Stimulated activated naive CD8-positive, alpha-beta T cell treated with anti-CD3 and anti-CD28 coated beads, Interleukin-15, Interleukin-2, amounts not matched to agents 100 ng/mL and 50 ng/mL, for 24 hours (primary cell): ENCODE data around the gene DPP9.

ENCODE experiments used
- H3K27ac Mint-ChIP-seq: one replicate; pipeline ENCODE4 v1.8.0; 2021; ENCODE audit warnings: mild to moderate bottlenecking, mixed read lengths
- H3K27me3 Mint-ChIP-seq: one replicate; pipeline ENCODE4 v1.8.0; 2021; ENCODE audit warnings: mixed read lengths
- H3K36me3 Mint-ChIP-seq: one replicate; pipeline ENCODE4 v1.8.0; 2021; ENCODE audit warnings: low read depth, mixed read lengths
- H3K4me1 Mint-ChIP-seq: one replicate; pipeline ENCODE4 v1.8.0; 2021; ENCODE audit warnings: low read depth, mixed read lengths
- H3K4me3 Mint-ChIP-seq: one replicate; pipeline ENCODE4 v1.8.0; 2021; ENCODE audit warnings: mild to moderate bottlenecking, mixed read lengths
- H3K9me3 Mint-ChIP-seq: one replicate; pipeline ENCODE4 v1.8.0; 2021; ENCODE audit warnings: mixed read lengths

DPP9 gene

DNA sequence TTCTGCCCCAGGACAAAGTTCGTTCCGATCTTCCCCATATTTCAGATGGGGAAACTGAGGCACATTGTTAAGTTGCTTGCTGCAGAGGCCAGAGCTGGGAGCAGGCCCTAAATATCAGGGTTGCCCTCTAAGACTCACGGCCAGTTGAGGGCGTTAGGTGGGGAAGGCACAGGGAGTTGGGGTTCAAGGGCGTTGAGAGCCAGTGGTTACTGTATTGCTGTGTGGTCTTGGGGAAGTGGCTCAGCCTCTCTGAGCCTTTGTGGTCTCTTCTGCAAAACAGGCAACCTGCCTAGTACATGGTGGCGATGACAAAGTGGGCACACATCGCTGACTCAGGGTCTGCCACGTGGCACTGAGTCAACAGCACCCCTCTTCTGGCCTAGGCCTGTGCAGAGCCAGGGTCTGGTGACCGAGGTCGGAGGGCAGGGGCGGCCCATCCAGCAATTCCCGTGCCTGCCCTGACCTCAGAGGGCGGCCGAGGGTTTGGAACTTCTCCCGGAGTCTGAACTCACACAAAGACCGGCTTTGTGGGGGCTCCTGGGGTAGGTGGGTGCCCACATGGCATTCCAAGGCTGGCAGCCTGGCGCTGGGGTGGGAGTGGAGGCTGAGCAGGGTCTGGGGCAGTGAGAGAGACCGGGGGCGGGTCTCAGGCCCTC lies 74.1 kb downstream of the DPP9 start:
- H3K27ac Mint-ChIP-seq, result no peak overlapping the region

DNA sequence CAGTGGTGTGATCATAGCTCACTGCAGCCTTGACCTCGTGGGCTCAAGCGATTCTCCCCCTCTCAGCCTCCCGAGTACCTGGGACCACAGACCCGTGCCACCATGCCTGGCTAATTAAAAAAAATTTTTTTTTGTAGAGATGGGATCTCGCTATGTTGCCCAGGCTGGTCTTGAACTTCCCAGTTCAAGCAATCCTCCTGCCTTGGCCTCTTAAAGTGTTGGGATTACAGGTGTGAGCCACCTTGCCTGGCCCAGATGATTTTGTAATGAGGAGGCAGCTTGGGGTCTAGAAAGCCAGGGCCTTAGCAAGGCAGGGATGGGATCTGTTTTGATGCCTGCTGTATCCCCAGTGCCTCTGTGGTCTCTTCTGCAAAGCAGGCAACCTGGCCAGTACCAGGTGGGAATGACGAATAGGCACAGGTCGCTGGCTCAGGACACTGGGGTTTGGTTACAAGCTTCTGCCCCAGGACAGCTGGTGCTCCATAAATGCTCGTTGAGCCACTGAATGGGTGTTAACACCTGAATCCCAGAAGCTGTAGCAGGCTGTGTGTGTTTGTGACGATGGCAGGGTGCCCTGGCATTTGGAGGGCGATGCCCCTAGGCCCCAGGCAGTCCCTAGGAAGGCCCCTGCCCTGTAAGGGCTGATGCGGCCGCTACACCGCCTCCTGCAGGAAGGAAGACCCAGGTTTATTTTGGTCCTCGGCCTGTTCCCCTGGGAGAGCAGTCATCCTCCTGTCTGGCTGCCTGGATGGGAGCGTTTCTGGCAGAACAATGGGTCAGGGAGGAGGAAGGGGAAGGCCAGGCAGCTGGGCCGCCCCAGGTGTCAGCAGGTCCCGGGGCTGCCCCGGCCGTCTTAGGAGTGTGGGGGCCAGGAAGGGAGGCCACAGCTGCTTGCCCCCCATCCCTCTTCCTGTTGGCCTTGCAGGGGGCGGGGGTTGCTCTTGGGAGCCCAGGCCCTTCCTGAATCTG lies 75.7 kb downstream of the DPP9 start:
- Mint-ChIP-seq H3K27ac (no peak overlapping the region), H3K4me1 (peaks cover 9% of the 10 kb centered on the region), H3K27me3 (no peaks in the 10 kb centered on the region), H3K36me3 (peaks cover 4% of the 10 kb centered on the region), H3K9me3 (no peaks in the 10 kb centered on the region), H3K4me3 (no peak overlapping the region)

More for the DNA sequence above, 74.1 kb downstream of the DPP9 start:
- Mint-ChIP-seq H3K9me3 (no peaks in the 10 kb centered on the region), H3K4me3 (no peak overlapping the region), H3K36me3 (peaks cover 6% of the 10 kb centered on the region), H3K27me3 (no peaks in the 10 kb centered on the region), H3K4me1 (peaks cover 9% of the 10 kb centered on the region)

DNA sequence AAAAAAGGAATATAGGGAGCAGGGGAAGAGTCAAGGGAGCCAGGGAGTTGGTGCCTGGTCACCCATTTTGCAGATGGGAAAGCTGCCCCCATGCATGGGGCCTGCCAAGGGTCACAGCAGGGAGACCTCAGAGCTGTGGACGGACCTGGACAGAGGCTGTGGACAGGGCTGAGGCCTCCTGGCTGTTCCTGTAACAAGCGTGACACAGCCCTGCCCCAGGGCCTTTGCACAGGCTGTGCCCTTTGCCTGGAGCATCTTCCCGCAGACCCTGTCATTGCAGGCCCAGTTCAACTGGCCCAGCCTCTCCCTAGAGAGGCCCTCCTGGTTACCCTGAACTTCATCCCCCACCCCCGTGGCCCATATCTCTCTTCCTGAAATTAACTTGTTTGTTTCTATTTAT lies 77.9 kb downstream of the DPP9 start:
- Mint-ChIP-seq H3K27ac (no peak overlapping the region), H3K9me3 (no peaks in the 10 kb centered on the region), H3K4me1 (peaks cover 14% of the 10 kb centered on the region), H3K36me3 (peaks cover 4% of the 10 kb centered on the region), H3K4me3 (no peak overlapping the region), H3K27me3 (no peaks in the 10 kb centered on the region)

GRCh38 chr19:4642625-4643024 lies 81.0 kb downstream of the DPP9 start:
- peaks cover 27% of the 10 kb centered on the region for H3K4me1 Mint-ChIP-seq
- no peak overlapping the region for H3K4me3 Mint-ChIP-seq
- no peaks in the 10 kb centered on the region for H3K27me3 Mint-ChIP-seq
- H3K27ac Mint-ChIP-seq, result no peak overlapping the region
- no peaks in the 10 kb centered on the region for H3K36me3 Mint-ChIP-seq
- no peaks in the 10 kb centered on the region for H3K9me3 Mint-ChIP-seq

GRCh38 chr19:4641132-4641531 lies 82.5 kb downstream of the DPP9 start:
- Mint-ChIP-seq H3K9me3 (no peaks in the 10 kb centered on the region), H3K36me3 (no peaks in the 10 kb centered on the region), H3K4me3 (no peak overlapping the region), H3K27me3 (no peaks in the 10 kb centered on the region), H3K27ac (no peak overlapping the region), H3K4me1 (peaks cover 35% of the 10 kb centered on the region)

GRCh38 chr19:4640247-4641000 lies 83.2 kb downstream of the DPP9 start:
- H3K27ac Mint-ChIP-seq, result peak overlapping the region; percentile 76
- no peaks in the 10 kb centered on the region for H3K27me3 Mint-ChIP-seq
- H3K4me1 Mint-ChIP-seq, result peaks cover 35% of the 10 kb centered on the region
- no peaks in the 10 kb centered on the region for H3K36me3 Mint-ChIP-seq
- H3K4me3 Mint-ChIP-seq, result peak overlapping the region; percentile 93
- H3K9me3 Mint-ChIP-seq, result no peaks in the 10 kb centered on the region

DNA sequence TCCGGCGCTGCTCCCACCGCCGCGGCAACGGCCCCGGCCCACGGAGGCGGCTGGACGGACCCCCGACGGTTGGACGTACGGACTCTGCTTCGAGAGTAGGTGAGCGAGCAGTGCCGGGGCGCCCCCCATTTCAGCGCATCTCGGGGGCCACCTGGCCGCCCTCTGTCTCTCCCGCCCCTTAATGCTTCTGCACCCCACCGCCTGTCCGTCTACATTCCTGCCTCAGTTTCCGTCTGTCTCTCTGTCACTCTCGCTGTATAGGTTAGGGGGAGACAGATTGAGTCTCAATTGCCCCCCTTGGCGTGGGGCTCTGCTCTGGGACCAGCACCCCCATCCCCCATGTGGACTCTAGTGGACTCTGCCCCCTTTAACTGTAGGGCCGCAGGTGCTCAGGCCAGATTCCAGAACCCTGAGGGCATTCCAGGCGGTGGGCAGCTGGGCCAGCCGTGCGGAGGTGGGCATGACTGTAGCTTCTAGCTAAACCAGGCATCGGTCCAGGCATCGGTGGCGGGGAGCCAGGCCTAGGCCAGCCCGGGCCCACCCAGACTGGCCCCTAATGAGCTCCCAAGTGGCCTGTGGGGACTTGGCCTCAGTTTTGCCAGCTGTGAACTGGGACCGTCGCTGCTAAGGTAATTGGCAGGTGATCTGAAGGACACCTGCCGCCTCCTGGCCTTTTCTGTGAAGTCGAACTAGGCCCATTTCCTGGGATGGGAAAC lies 84.0 kb downstream of the DPP9 start:
- Mint-ChIP-seq H3K9me3 (no peaks in the 10 kb centered on the region), H3K36me3 (no peaks in the 10 kb centered on the region), H3K4me3 (peak overlapping the region; percentile 93), H3K27me3 (no peaks in the 10 kb centered on the region), H3K27ac (peak overlapping the region; percentile 76), H3K4me1 (peaks cover 38% of the 10 kb centered on the region)

DNA sequence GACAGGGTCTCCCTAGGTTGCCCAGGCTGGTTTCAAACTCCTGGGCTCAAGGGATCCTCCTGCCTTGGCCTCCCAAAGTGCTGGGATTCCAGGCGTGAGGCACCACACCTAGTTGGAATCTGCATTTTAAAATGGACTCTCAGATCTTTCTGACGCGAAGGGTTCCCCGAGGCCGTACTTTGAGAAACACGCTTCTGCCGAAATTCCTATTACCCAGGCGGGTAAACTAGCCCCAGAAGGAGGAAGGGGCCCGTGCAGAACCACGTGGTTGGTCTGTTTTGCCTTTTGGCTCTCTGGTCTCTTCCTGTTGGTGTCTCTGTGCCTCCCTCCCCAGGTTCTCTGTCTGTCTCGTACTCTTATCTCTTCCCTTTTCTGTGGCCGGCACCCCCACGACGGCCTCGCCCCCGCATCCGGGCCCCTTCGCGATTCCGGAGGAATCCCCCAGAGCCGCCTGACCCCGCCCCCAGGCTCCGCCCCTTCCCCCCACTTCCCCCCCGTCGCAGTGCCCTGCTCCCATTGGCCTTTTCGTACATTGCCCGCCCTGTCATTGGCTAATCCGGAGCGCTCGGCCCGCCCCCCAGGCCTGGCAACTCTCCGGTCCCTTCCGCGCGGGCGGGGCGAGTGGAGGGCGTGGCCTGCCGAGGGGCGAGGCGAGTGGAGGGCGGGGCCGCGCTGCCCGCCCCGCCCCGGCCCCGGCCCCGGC lies 84.7 kb downstream of the DPP9 start, which contains the start of gene TNFAIP8L1:
TNFAIP8L1 (plus strand) TSS at position 689 of the 703 bp plus-strand sequence. CDS start 12,354 bp downstream, outside the sequence.
- Mint-ChIP-seq H3K4me1 (peaks cover 44% of the 10 kb centered on the region), H3K36me3 (no peaks in the 10 kb centered on the region), H3K27ac (peak within 1 kb of the TSS; percentile 97), H3K4me3 (peak within 1 kb of the TSS; percentile 93), H3K27me3 (no peaks in the 10 kb centered on the region), H3K9me3 (no peaks in the 10 kb centered on the region)

- no peaks in the 10 kb centered on the region for H3K36me3 Mint-ChIP-seq
- no peaks in the 10 kb centered on the region for H3K9me3 Mint-ChIP-seq
- peaks cover 45% of the 10 kb centered on the region for H3K4me1 Mint-ChIP-seq
- H3K27me3 Mint-ChIP-seq, result no peaks in the 10 kb centered on the region
- H3K4me3 Mint-ChIP-seq, result no peak overlapping the region
- peak overlapping the region; percentile 97 for H3K27ac Mint-ChIP-seq
Observed at GRCh38 chr19:4638317-4638716, 85.3 kb downstream of the DPP9 start.

GRCh38 chr19:4636761-4637160 lies 86.9 kb downstream of the DPP9 start:
- no peaks in the 10 kb centered on the region for H3K9me3 Mint-ChIP-seq
- H3K36me3 Mint-ChIP-seq, result no peaks in the 10 kb centered on the region
- no peaks in the 10 kb centered on the region for H3K27me3 Mint-ChIP-seq
- H3K4me3 Mint-ChIP-seq, result peak overlapping the region; percentile 54
- peaks cover 47% of the 10 kb centered on the region for H3K4me1 Mint-ChIP-seq
- H3K27ac Mint-ChIP-seq, result no peak overlapping the region

GRCh38 chr19:4636151-4636717 lies 87.4 kb downstream of the DPP9 start:
- Mint-ChIP-seq H3K9me3 (no peaks in the 10 kb centered on the region), H3K36me3 (no peaks in the 10 kb centered on the region), H3K27me3 (no peaks in the 10 kb centered on the region), H3K4me1 (peaks cover 44% of the 10 kb centered on the region), H3K27ac (no peak overlapping the region), H3K4me3 (peak overlapping the region; percentile 54)

- no peaks in the 10 kb centered on the region for H3K27me3 Mint-ChIP-seq
- H3K27ac Mint-ChIP-seq, result no peak overlapping the region
- H3K4me1 Mint-ChIP-seq, result peaks cover 41% of the 10 kb centered on the region
- H3K9me3 Mint-ChIP-seq, result no peaks in the 10 kb centered on the region
- H3K36me3 Mint-ChIP-seq, result no peaks in the 10 kb centered on the region
- H3K4me3 Mint-ChIP-seq, result no peak overlapping the region
Observed at GRCh38 chr19:4635754-4636116, 87.9 kb downstream of the DPP9 start.

DNA sequence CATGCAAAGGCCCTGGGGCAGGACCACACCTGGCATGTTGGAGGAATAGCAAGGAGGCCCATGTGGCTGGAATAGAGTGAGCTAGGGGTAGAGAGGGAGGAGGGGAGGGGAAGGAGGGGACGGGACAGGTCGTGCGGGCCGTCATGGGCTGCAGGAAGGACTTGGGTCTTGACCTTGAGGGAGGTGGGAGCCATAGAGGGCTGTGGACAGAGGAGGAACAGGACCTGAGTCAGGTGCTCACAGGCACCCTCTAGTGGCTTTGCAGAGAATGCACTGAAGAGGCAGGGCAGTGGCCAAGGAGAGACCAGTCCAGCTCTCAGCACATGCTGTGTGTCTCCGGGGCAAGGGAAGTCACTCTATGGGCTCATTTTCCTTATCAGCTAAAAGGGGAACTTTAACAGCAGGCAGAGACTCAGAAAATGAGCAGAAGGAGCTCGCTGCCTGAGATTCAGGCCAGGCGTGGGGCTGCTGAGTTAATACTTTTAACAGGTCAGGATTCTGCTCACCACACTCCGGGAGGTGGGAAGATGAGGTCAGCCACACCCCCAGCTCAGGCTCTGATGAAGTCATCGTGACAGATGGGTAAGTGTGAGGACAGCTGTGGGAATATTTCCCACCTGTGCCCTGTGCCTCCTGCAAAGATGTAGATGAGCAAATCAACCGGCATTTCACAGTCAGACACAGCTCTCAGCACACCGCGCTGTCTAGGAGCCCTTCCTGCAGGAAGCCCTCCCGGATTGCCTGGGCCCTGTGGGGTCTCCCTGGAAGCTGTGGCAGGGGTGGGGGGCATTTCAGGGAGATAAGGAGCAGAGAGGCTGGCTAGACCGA lies 90.3 kb downstream of the DPP9 start:
- no peak overlapping the region for H3K27ac Mint-ChIP-seq
- H3K9me3 Mint-ChIP-seq, result no peaks in the 10 kb centered on the region
- peaks cover 26% of the 10 kb centered on the region for H3K4me1 Mint-ChIP-seq
- no peaks in the 10 kb centered on the region for H3K36me3 Mint-ChIP-seq
- no peaks in the 10 kb centered on the region for H3K27me3 Mint-ChIP-seq
- H3K4me3 Mint-ChIP-seq, result no peak overlapping the region
